SK-N-SH treated with all-trans-retinoic acid at 6 μM for 48 hours (cell line): ENCODE data around the gene UBXN2A.

Experiments
- ARNTL ChIP-seq: fragments of 450-650 bp; formaldehyde crosslinking; IDR thresholded peaks from 2 replicates; pipeline ENCODE4 v1.5.0; 2020; ENCODE audit warnings: low read depth, mild to moderate bottlenecking, moderate library complexity, borderline replicate concordance
- GLIS3 ChIP-seq: fragments of 250-450 bp; sonication (Bioruptor Pico); IDR thresholded peaks from 2 replicates; pipeline ENCODE4 v1.5.0; 2020; ENCODE audit warnings: mild to moderate bottlenecking, moderate library complexity
- ISL1 ChIP-seq: fragments of 250-450 bp; sonication (Bioruptor Pico); IDR thresholded peaks from 2 replicates; pipeline ENCODE4 v2.1.2; 2022; ENCODE audit warnings: mild to moderate bottlenecking, moderate library complexity
- OSR1 ChIP-seq: fragments of 250-450 bp; sonication (Bioruptor Pico); IDR thresholded peaks from 2 replicates; pipeline ENCODE4 v1.8.0; 2022; ENCODE audit warnings: moderate library complexity, mild to moderate bottlenecking, inconsistent platforms
- PPARA ChIP-seq: fragments of 250-450 bp; sonication (Bioruptor Pico); IDR thresholded peaks from 2 replicates; pipeline ENCODE4 v1.5.0; 2020; ENCODE audit warnings: mild to moderate bottlenecking, borderline replicate concordance
- RARB ChIP-seq: fragments of 250-450 bp; sonication (Bioruptor Pico); IDR thresholded peaks from 2 replicates; pipeline ENCODE4 v1.8.0; 2021; ENCODE audit warnings: mild to moderate bottlenecking, moderate library complexity
- SNAI2 ChIP-seq: fragments of 250-450 bp; sonication (Bioruptor Pico); IDR thresholded peaks from 2 replicates; pipeline ENCODE4 v1.5.0; 2020; ENCODE audit warnings: mild to moderate bottlenecking, moderate library complexity
- ZC3H10 ChIP-seq: fragments of 250-450 bp; sonication (Bioruptor Pico); IDR thresholded peaks from 2 replicates; pipeline ENCODE4 v1.5.1; 2021; ENCODE audit warnings: mild to moderate bottlenecking, moderate library complexity
- ZFP3 ChIP-seq: fragments of 250-450 bp; sonication (Bioruptor Pico); IDR thresholded peaks from 2 replicates; pipeline ENCODE4 v1.5.0; 2020; ENCODE audit warnings: mild to moderate bottlenecking, moderate library complexity
- ZFP30 ChIP-seq: fragments of 450-650 bp; formaldehyde crosslinking; IDR thresholded peaks from 2 replicates; pipeline ENCODE4 v1.5.0; 2022; ENCODE audit warnings: mild to moderate bottlenecking, moderate library complexity
- TF ChIP-seq, protein P1 (sequence below): fragments of 250-450 bp; sonication (Bioruptor Pico); IDR thresholded peaks from 2 replicates; pipeline ENCODE4 v1.5.1; 2021; ENCODE audit warnings: mild to moderate bottlenecking, moderate library complexity

DNA sequence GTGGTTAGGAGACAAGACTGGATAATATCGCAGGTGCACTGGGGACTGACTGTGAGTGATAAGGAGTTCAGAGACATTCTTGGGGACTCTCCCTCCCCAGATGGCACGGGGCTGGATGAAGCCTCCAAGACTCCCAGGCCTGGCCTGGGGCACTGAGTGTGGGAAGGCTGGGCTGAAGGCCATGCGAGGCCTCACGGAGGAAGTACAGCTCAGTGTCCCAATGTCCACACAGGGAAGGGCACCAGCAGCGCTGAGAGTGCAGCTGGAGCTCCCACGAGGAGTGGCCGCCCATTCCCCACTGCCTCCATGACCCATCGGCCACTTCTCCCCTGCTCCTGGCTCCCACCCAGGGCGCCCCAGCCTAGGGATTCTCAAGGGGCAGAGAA, 76.1 kb downstream of the UBXN2A start:
- TF ChIP-seq GLIS3 (CRISPR knock-in tag) (no peak), ISL1 (CRISPR knock-in tag) (no peak), OSR1 (CRISPR knock-in tag) (no peak), ZC3H10 (CRISPR knock-in tag) (no peak), PPARA (CRISPR knock-in tag) (no peak), SNAI2 (CRISPR knock-in tag) (no peak), ARNTL (CRISPR knock-in tag) (no peak), ZFP3 (CRISPR knock-in tag) (no peak), RARB (no peak), ZFP30 (CRISPR knock-in tag) (no peak)
- TF ChIP-seq, protein P1, sequence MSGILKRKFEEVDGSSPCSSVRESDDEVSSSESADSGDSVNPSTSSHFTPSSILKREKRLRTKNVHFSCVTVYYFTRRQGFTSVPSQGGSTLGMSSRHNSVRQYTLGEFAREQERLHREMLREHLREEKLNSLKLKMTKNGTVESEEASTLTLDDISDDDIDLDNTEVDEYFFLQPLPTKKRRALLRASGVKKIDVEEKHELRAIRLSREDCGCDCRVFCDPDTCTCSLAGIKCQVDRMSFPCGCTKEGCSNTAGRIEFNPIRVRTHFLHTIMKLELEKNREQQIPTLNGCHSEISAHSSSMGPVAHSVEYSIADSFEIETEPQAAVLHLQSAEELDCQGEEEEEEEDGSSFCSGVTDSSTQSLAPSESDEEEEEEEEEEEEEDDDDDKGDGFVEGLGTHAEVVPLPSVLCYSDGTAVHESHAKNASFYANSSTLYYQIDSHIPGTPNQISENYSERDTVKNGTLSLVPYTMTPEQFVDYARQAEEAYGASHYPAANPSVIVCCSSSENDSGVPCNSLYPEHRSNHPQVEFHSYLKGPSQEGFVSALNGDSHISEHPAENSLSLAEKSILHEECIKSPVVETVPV: no peak
